ENCODE measurements around the gene SORCS2. TPM values are rescaled to one million over a fixed set of nuclear protein-coding genes. Genes with fewer than 3 reads are reported as not detected.
A peak's percentile ranks its signal among the peaks of the same experiment; 100 is the strongest.

The SORCS2 gene
- total and polyA plus RNA-seq, 12 donors: 0.67 to 15.5 (median 1.3) TPM

GRCh38 chr4:7396186-7396910 is 204.0 kb downstream of the SORCS2 start:
- Histone ChIP-seq H3K36me3 (replicated peaks in 1 of 2) (no peaks in the 10 kb centered on the region), H3K27me3 (peaks cover 7% of the 10 kb centered on the region), H3K4me1 (replicated peaks in 1 of 2) (no peaks in the 10 kb centered on the region), H3K27ac (no peak overlapping the region), H3K9me3 (replicated peaks in 1 of 3) (no peaks in the 10 kb centered on the region), H3K4me3 (no peak overlapping the region)
- intact Hi-C loops (cut with DNase I): no loop called here
- no peak for TF ChIP-seq POLR2A (IDR thresholded peaks at IDR 0.05)
- TF ChIP-seq CTCF (IDR thresholded peaks at IDR 0.05): no peak
- no peak for DNase-seq
- 75 to 84% (median 77%) methylated on average over 11 to 14 of the region's 14 CpGs for WGBS, 4 donors

GRCh38 chr4:7397206-7398103 is 205.1 kb downstream of the SORCS2 start:
- Histone ChIP-seq H3K9me3 (replicated peaks in 1 of 3) (no peaks in the 10 kb centered on the region), H3K4me1 (replicated peaks in 1 of 2) (no peaks in the 10 kb centered on the region), H3K27me3 (peaks cover 7% of the 10 kb centered on the region), H3K4me3 (no peak overlapping the region), H3K36me3 (replicated peaks in 1 of 2) (no peaks in the 10 kb centered on the region), H3K27ac (no peak overlapping the region)
- 67 to 78% (median 75%) methylated on average over 21 to 24 of the region's 24 CpGs for WGBS, 4 donors
- peak in 2 of 7 donors; percentile 11 to 23 for DNase-seq
- TF ChIP-seq POLR2A (IDR thresholded peaks at IDR 0.05) (no peak), CTCF (IDR thresholded peaks at IDR 0.05) (no peak)
- intact Hi-C loops (cut with DNase I): no loop called here

GRCh38 chr4:7398104-7398423 is 205.7 kb downstream of the SORCS2 start:
- Histone ChIP-seq H3K27me3 (peaks cover 7% of the 10 kb centered on the region), H3K9me3 (replicated peaks in 1 of 3) (no peaks in the 10 kb centered on the region), H3K36me3 (replicated peaks in 1 of 2) (no peaks in the 10 kb centered on the region), H3K4me1 (replicated peaks in 1 of 2) (no peaks in the 10 kb centered on the region), H3K4me3 (no peak overlapping the region), H3K27ac (no peak overlapping the region)
- peak in 2 of 7 donors; percentile 13 to 35 for DNase-seq
- WGBS, 4 donors: 22 to 34% (median 25%) methylated on average over 1 to 6 of the region's 6 CpGs
- intact Hi-C loops (cut with DNase I): no loop called here
- no peak for TF ChIP-seq CTCF (IDR thresholded peaks at IDR 0.05)
- no peak for TF ChIP-seq POLR2A (IDR thresholded peaks at IDR 0.05)

GRCh38 chr4:7398788-7399439 is 206.6 kb downstream of the SORCS2 start:
- H3K36me3 ChIP-seq (replicated peaks in 1 of 2): no peaks in the 10 kb centered on the region
- TF ChIP-seq CTCF (IDR thresholded peaks at IDR 0.05): no peak
- intact Hi-C loops (cut with DNase I): no loop called here
- DNase-seq: peak in 1 of 7 donors; percentile 1
- peaks cover 7% of the 10 kb centered on the region for H3K27me3 ChIP-seq
- H3K4me3 ChIP-seq: no peak overlapping the region
- no peak overlapping the region for H3K27ac ChIP-seq
- H3K4me1 ChIP-seq (replicated peaks in 1 of 2): no peaks in the 10 kb centered on the region
- 59 to 65% (median 63%) methylated on average over 8 of the region's 8 CpGs for WGBS, 4 donors
- no peaks in the 10 kb centered on the region for H3K9me3 ChIP-seq (replicated peaks in 1 of 3)
